Activated CD4-positive, alpha-beta T cell treated with anti-CD3 and anti-CD28 coated beads, Interleukin-2, amount 50 U/mL, for 1 hour (primary cell): ENCODE measurements around the gene MACIR.
A peak's percentile ranks its signal among the peaks of the same experiment; 100 is the strongest.

Source experiments
- DNase-seq: peaks from one replicate; pipeline ENCODE4 v3.0.0-alpha.2; 2020

The MACIR gene

GRCh38 chr5:103247118-103247517 is 11.4 kb upstream of the MACIR start:
- DNase-seq = no peak

GRCh38 chr5:103249068-103249467 is 9.5 kb upstream of the MACIR start:
- no peak for DNase-seq

- DNase-seq = no peak
These were observed 3.6 kb upstream of the MACIR start for GRCh38 chr5:103254921-103255320.

- DNase-seq = no peak
These were observed 2.9 kb upstream of the MACIR start for GRCh38 chr5:103255691-103256090.

- no peak for DNase-seq
These were observed 2.4 kb upstream of the MACIR start for GRCh38 chr5:103256178-103256577.

- peak; percentile 48 for DNase-seq
These were observed 568 bp downstream of the MACIR start for GRCh38 chr5:103258957-103259704.

- DNase-seq = peak; percentile 11
These were observed 1.3 kb downstream of the MACIR start for GRCh38 chr5:103259705-103260355.

GRCh38 chr5:103260951-103261350 is 2.4 kb downstream of the MACIR start:
- DNase-seq = no peak

GRCh38 chr5:103262422-103262871 is 3.9 kb downstream of the MACIR start:
- DNase-seq = no peak

- no peak for DNase-seq
These were observed 4.5 kb downstream of the MACIR start for GRCh38 chr5:103263054-103263453.

GRCh38 chr5:103264508-103264907 is 5.9 kb downstream of the MACIR start:
- no peak for DNase-seq

GRCh38 chr5:103270581-103270980 is 12.0 kb downstream of the MACIR start:
- no peak for DNase-seq

- no peak for DNase-seq
These were observed 13.2 kb downstream of the MACIR start for GRCh38 chr5:103271570-103272289.

GRCh38 chr5:103272377-103272776 is 13.8 kb downstream of the MACIR start:
- no peak for DNase-seq

GRCh38 chr5:103273952-103274351 is 15.4 kb downstream of the MACIR start:
- DNase-seq = no peak

- no peak for DNase-seq
These were observed 17.3 kb downstream of the MACIR start for GRCh38 chr5:103275851-103276250.

- no peak for DNase-seq
These were observed 22.4 kb downstream of the MACIR start for GRCh38 chr5:103280967-103281366.

GRCh38 chr5:103283120-103283519 is 24.6 kb downstream of the MACIR start:
- no peak for DNase-seq

GRCh38 chr5:103283869-103284268 is 25.3 kb downstream of the MACIR start:
- DNase-seq = no peak

- DNase-seq = no peak
These were observed 28.1 kb downstream of the MACIR start for GRCh38 chr5:103286622-103287021.

GRCh38 chr5:103289024-103289423 is 30.5 kb downstream of the MACIR start:
- DNase-seq = no peak

- no peak for DNase-seq
These were observed 32.3 kb downstream of the MACIR start for GRCh38 chr5:103290846-103291245.

GRCh38 chr5:103291606-103292005 is 33.0 kb downstream of the MACIR start:
- no peak for DNase-seq

- no peak for DNase-seq
These were observed 34.5 kb downstream of the MACIR start for GRCh38 chr5:103293099-103293498.
